ENCODE measurements around the gene OR5AK2.
"Not testable (repeated sequence)": the region's sequence is repeated elsewhere in the genome, so short reads cannot be mapped to it uniquely, and the experiment has no call there.

DNA sequence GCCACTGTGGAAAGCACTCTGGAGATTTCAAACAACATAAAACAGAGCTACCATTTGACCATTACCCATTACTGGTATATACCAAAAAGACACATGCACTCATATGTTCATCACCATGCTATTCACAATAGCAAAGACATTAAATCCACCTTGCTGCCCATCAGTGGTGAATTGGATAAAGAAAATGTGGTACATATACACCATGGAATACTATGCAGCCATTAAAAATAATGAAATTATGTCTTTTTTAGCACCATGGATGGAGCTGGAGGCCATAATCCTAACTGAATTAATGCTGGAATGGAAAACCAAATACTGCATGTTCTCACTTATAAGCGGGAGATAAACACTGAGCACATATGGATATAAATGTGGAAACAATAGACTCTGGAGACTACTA lies 34.8 kb upstream of the OR5AK2 start:
- TF ChIP-seq, protein P1, sequence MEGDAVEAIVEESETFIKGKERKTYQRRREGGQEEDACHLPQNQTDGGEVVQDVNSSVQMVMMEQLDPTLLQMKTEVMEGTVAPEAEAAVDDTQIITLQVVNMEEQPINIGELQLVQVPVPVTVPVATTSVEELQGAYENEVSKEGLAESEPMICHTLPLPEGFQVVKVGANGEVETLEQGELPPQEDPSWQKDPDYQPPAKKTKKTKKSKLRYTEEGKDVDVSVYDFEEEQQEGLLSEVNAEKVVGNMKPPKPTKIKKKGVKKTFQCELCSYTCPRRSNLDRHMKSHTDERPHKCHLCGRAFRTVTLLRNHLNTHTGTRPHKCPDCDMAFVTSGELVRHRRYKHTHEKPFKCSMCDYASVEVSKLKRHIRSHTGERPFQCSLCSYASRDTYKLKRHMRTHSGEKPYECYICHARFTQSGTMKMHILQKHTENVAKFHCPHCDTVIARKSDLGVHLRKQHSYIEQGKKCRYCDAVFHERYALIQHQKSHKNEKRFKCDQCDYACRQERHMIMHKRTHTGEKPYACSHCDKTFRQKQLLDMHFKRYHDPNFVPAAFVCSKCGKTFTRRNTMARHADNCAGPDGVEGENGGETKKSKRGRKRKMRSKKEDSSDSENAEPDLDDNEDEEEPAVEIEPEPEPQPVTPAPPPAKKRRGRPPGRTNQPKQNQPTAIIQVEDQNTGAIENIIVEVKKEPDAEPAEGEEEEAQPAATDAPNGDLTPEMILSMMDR (IDR thresholded peaks at IDR 0.05): not testable (repeated sequence)
- not testable (repeated sequence) for TF ChIP-seq POLR2A (IDR thresholded peaks at IDR 0.05)

Data from Peyer's patch (tissue), 4 donors.